NCI-H1436 treated with DMSO at 0.1 percent for 48 hours (cell line): ENCODE results near the gene EEF1A2.
"Not testable (repeated sequence)": the region's sequence is repeated elsewhere in the genome, so short reads cannot be mapped to it uniquely, and the experiment has no call there.

Source experiments
- DNase-seq: peaks from one replicate; lab custom pipeline; 2025; lab: John Stamatoyannopoulos, UW

Gene EEF1A2

GRCh38 chr20:63520504-63520933 lies 21.6 kb upstream of the EEF1A2 start, which contains the start of gene PPDPF:
Gene PPDPF, plus strand, starts transcription at chr20:63520765. Its CDS starts 544 bp downstream, at chr20:63521309.
- DNase-seq, result no peak

GRCh38 chr20:63519668-63520503 lies 21.0 kb upstream of the EEF1A2 start:
- DNase-seq, result no peak

GRCh38 chr20:63518946-63519667 lies 20.2 kb upstream of the EEF1A2 start:
- no peak for DNase-seq

- no peak for DNase-seq
These were observed 19.5 kb upstream of the EEF1A2 start for GRCh38 chr20:63518351-63518861.

- DNase-seq, result no peak
These were observed 18.8 kb upstream of the EEF1A2 start for GRCh38 chr20:63517376-63518309.

- DNase-seq, result not testable (repeated sequence)
These were observed 15.6 kb upstream of the EEF1A2 start for GRCh38 chr20:63514520-63514919.

- DNase-seq, result no peak
These were observed 14.3 kb upstream of the EEF1A2 start for GRCh38 chr20:63513207-63513606.

- no peak for DNase-seq
These were observed 10.2 kb upstream of the EEF1A2 start for GRCh38 chr20:63509088-63509564.

- no peak for DNase-seq
These were observed 9.3 kb upstream of the EEF1A2 start for GRCh38 chr20:63508072-63508768.

GRCh38 chr20:63507083-63507743 lies 8.3 kb upstream of the EEF1A2 start:
- no peak for DNase-seq

- no peak for DNase-seq
These were observed 6.8 kb upstream of the EEF1A2 start for GRCh38 chr20:63505723-63506122.

GRCh38 chr20:63505281-63505680 lies 6.4 kb upstream of the EEF1A2 start:
- DNase-seq, result no peak

- DNase-seq, result no peak
These were observed 5.8 kb upstream of the EEF1A2 start for GRCh38 chr20:63504642-63505041.

GRCh38 chr20:63503524-63503923 lies 4.6 kb upstream of the EEF1A2 start:
- no peak for DNase-seq

- DNase-seq, result no peak
These were observed 3.8 kb upstream of the EEF1A2 start for GRCh38 chr20:63502671-63503172.

GRCh38 chr20:63501818-63502670 lies 3.2 kb upstream of the EEF1A2 start:
- peak; percentile 45 for DNase-seq

GRCh38 chr20:63500902-63501817 lies 2.3 kb upstream of the EEF1A2 start:
- no peak for DNase-seq
